Activated naive CD4-positive, alpha-beta T cell treated with anti-CD3 and anti-CD28 coated beads, Interleukin-2, amount 50 U/mL, for 16 hours (primary cell): ENCODE data around the gene CDO1.

Experiments
- DNase-seq: peaks from one replicate; pipeline ENCODE4 v3.0.0-alpha.2; 2020

CDO1 gene

DNA sequence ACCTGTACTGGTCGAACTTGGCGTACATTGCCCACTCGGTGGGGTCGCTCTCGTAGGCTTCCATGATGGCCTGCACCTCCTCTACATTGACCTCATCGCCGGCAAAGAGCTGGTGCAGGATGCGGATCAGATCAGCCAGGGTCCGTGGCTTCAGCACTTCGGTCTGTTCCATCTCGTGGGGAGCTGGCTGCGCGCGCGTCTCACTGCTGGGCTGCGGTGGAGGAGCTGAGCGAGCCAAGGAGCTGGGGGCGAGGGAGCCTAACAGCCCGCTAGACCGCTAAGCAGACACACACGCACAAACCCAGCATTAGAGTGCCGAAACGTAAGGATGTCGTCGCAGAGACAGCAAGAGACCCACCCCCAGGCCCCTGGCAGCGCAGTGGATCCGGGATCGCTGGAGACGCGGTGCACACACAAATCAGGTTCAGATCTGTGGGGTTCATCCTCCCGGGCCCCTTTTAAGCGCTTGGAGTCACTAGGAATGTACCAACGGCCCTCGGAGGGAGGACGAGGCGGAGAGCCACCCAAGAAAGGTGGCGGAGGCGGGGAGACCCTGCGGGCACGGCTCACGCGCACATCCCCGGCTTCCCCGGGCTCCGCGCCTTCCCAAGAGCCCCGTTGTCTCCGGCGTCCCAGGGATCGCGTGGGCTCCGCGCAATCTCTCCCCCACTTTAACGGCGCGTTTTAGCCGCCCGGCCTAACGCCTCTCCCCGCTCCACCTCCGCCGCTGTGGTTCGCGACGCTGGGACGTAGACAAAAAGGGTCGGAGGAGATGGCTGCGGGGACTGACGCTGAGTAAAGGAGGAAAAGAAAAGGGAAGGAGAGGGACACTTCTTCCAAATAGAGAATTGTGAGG, at the start of gene CDO1:
TSS of gene CDO1 (minus strand) at position 434 of the 856 bp plus-strand sequence. CDS start at position 172, 262 bp downstream.
- peak; percentile 26 for DNase-seq

DNA sequence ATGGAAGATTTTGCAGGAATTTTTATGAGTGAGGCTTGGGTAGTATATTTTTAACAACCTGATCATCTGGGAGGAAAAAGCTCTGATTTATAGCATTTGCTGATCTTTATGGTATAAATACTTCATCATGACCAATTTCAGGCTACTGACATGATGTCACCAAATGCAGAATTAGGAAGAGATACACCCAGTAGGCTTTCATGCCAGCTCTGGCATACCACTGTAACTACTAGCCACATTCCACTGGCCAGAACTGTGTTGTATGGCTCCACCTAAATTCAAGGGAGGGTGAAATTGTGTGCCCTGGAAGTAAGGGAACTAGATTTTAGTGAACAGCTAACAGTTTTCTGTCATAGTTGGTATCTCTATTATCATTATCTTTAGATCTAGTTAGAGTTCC, 42.9 kb upstream of the CDO1 start:
- DNase-seq, result no peak

DNA sequence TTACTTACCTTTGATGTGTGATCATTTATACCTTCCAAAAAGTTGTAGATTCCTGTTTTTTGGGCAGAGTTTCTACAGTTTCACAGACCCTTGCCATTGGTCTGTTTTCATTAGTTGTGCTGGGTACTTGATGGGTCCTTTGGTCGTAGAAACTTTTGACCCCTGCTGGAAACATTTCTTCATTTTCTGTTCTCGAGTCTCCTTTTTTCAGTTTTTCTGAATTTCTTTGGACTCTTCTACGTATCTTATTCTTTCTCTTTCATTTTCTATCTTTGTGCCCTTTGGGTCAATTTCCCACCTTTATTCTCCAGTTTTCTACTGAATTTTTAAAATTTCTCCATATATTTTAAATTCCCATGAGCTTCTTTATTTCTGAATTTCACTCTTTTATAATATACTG, 41.9 kb upstream of the CDO1 start:
- DNase-seq, result no peak

DNA sequence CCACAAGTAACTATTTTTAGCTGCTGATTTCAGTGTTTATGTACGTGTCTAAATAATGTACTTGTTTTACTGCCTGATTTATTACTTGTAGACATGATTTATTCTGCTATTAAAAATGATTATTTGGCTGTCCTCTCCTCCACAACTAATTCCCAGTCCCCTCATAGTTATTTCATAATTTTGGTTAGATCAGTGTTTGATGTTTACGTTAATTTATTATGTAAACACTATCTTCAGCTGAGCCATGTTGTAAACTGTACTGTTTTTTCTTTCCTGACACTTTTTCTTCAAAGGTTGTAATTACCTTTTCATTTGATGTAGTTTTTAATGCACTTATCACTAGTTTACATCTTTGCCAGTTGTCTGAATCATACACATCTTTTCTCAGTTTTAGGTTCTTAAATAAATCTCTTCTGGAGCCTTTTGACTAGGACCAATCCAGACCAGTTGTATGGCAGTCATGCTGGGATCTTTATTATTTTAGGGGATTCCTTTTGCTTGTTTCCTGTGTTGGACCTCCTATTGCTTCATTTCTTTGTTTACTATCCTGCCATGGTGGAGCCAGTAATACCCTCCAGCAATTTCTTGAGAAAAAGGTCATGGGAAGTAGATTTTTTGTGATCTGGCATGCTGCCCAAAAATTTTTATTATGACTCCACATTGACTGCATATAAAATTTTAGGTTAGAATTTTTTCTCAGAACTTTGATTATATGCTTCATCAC, 41.3 kb upstream of the CDO1 start:
- DNase-seq, result no peak

DNA sequence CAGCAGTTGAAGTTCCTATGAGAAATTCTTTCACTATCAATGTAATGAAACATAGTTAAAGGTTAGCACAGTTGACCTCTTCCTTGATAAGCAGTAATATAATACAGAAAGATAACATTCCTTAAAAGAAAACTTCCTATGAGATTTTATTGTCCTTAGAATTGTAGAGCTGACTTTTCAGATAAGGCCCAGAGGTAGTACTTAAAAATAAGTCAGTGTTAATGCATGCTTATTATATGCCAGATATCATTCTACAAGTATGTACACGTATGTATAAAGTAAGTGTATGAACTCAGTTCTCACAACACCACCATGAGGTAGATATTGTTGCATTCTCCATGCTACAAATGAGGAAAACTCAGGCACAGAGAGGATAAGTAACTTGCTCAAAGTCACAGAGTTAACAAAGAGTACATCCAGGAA, 40.6 kb upstream of the CDO1 start:
- DNase-seq, result no peak

DNA sequence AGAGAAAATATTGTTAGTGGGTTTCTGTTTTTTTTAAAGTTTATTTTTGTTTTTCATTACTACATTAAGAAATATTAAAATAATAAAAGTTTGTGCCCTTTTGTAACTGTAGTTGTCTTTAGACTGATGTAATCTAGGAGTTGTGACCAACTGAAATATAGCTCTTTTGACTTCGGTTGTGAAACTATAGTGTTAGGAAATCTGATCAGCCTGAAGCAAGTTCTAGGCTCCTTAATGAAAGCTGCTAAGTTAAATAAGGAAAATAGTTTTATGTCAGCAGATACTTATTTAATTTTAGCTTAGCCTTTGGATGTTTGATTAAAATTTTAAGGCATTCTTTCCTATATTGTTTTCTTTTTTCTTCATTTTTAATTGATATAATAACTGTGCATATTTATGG, 39.5 kb upstream of the CDO1 start:
- no peak for DNase-seq

DNA sequence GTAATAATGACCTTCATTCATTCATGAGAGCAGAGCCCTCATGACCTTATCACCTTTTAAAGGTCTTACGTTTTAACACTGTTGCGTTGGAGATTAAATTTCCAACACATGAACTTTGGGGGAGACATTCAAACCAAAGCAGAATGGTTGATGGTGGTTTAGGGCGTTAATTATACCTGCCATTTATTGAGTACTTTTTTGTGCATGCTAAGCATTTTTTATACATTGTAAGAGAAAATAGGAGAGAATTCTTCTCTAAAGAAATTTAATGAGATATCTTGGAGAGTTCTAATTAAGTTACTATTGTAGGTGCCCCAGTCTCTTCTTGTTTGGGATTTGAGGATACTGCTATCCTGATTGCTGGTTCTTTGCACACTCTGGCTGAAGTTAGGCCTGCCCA, 37.7 kb upstream of the CDO1 start:
- DNase-seq, result no peak

DNA sequence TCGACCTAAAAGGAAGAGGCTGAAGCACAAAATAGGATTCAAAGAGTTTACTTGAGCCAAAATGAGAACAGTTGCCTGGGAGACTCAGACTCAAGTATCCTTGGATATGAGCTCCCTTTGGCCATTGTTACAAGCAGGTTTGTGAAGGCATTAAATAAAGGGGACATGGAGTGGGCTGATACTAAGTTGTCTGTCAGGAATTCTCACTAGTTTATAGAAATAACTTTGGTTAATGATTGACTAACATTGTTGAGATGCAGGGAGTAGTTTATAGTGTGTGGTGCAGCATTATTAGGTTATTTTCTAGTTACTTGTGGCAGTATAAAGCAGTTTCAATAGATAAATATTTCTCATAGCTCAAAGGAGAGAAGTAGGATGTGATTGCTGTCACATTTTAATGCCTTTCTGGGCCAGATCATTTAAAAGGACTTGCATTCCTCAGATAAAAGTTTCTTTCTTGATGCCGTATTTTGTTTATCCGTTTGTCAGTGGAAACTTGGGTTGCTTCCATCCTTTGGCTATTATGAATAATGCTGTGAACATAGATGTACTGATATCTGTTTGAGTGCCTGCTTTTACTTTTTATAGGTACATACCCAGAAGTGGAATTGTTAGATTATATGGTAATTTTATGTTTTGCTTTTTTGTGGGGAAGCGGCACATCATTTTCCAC, 34.4 kb upstream of the CDO1 start:
- DNase-seq, result no peak

DNA sequence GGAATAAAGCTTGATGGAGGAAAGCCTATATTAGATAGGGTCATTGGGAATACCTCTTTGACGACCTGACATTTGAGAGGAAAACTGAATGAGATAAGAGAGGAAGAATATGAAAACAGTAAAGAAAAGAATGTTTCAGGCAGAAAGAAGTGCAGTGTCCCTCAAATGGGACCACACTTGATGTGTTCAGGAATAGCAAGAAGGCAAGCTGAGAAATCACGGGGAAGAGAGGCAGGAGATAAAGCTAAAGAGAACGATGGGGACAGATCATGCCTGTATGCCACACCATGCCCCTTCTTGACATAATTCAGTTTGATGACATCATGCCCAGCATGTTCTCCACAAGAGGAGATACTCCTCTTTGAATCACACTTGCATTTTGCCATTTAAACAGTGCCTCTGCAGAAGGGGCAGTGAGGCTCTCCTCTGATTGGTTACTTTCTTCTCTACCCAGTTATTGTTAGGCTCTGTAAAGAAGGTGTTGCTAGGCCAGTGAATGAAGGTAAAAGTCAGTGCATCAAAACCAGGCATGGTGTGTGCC, 32.9 kb upstream of the CDO1 start:
- no peak for DNase-seq

DNA sequence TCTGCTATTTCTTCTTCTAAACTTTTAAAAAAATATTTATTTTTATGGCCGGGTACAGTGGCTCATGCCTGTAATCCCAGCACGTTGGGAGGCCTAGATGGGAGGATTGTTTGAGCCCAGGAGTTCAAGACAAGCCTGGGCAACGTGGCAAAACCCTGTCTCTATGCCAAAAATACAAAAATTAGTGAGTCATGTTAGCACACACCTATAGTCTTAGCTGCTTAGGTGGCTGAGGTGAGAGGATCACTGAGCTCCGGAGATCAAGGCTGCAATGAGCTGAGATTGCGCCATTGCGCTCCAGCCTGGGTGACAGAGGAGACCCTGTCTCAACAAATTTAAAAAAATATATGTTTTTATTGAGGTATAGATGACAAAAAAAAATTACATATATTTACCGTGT, 30.8 kb upstream of the CDO1 start:
- DNase-seq, result no peak

DNA sequence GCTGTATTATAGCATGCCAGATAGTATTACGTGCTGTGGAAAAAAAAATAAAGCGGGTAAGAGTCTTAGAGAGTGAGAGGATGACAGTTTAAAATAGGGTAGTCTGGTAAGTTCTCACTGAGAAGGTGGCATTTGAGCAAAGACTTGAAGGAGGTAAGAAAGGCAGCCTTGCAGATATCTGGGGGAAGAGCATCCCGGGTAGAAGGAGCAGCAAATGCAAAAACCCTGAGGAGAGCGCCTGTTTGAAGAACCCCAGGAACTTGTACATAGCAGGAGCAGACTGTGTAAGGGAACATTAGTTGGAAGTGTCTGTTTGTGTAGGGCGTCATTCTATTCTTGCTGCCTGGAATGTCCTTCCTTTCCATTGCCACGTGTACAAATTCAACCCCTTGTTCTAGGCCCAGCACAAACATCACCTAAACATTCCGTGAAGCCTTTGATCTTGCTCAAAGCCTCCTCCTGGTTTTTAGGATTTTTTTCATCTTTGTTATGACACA, 27.9 kb upstream of the CDO1 start:
- no peak for DNase-seq

DNA sequence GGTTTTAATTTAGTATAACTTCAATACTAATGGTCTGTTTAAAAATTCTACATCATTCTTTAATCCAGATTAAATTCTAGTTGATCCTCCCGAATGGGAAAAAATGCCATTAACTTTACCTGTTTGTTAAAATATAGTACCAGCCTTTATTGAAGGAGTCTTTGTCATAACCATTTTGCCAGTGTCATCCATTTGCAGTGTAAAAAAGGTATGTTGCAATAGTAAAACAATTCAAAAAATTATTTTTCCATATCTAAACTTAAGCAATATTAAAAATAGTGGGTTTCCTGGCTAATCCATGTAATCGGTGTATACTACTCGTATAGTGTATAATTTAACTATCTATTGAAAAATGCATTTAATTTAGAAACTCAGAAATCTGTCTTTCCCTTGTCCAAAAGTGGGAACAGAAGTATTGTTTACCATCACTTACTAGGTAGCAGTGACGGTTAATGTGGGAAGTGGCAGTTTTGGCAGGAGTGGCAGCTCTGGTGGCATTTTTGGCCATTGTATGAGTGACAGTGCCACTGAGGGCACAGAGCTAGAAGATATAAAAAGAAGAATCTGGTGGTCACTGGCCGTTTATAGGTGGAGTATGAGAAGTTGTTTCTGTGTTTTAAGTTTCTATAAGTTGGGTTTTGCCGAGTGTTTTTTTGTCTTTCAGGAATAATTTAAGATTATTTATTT, 27.1 kb upstream of the CDO1 start:
- no peak for DNase-seq

DNA sequence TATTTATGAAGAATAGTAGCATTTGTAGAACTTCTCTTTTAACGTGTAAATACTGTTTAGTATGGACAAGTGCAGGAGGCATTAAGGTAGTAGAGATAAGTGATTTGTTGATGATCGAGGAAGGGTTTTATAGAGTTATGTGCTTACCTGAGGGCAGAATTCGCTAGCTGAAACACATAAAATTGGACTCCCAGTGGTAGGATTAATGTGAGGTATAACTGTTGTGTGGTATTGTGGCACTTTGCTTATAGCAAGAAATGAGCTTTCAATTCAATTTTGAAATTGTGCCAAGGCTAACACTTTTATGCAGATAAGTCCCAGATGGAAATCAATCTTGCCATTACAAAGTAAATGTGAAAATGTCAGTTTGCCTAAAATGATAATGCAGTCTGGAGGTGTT, 26.5 kb upstream of the CDO1 start:
- DNase-seq, result no peak

DNA sequence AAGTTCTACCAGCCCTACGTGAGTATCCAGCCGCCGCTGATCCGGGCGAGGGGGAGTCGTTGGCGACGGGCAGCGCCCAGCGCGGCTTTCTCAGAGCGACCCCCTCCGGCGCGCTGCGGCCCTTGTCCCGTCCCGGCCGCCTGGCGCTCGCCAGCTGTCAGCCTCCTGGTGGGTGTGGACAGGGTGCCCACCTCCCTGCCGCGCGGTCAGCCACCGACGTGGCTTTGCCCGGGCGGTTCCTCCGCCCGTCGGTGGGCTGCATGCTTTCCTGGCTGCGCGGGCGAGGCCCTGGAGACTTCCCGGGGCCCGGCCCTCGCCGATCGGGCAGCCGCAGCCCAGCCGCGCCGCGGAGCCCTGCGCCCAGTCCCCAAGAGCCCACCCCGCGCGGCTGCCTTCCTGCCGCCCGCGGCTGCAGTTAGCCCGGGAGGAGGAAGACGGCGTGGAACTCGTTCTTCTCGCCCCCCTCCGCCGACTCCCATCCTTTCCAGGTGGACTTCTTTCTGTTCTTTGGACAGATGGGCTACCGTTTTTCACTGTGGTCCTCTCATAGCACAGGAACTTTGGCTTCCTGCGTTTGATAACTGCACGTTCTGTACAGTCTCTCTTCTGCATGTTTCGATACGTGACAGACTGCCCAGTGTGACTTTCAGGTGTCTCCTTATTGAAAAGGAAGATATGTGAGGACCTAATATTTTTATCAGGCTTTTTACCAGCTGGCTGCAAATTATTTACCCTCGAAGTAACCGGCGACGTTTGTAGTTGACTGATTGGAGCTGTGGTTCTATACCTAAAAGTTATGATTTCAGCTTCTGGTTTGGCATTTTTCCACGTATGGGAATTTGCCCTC, 25.9 kb upstream of the CDO1 start:
- peak; percentile 23 for DNase-seq

DNA sequence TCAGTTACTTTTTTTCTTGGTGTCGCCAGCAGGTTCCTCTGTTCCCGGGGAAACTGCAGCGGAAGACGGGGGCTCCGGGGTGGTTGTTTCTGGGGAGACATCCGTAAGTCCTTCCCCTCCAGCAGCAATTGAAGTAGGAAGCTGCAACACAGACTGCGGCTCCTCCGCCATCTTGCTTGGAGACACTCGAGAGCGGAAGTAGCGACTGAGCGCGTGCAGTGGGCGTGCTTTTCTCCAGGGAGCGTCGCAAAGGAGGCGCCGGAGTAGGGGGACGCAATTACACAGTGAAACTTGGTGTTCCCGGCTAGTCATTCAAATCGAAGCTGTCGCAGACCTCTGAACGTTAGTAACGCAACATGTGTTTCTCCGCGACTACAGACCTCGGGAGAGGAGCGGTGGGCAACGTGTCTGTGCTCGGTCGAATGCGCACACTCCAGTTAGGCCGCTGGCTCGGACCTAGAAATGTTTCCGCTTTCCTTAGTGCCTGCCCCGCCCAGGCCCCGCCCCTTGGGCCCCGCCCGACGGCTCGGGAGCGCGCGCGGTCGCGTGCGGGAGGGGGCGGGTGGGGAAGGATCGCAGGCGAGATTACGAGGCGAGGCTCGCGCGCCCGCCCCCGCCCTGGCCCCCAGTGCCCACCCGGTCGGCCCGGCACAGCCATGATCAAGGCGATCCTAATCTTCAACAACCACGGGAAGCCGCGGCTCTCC, 25.1 kb upstream of the CDO1 start, which contains the start of the genes AP3S1 and ATG12:
TSS of gene AP3S1 (plus strand) at position 554 of the 707 bp plus-strand sequence. CDS start at position 657, 103 bp downstream.
TSS of gene ATG12 (minus strand) at position 184 of the 707 bp plus-strand sequence. CDS start at position 171, 13 bp downstream.
- peak; percentile 90 for DNase-seq

DNA sequence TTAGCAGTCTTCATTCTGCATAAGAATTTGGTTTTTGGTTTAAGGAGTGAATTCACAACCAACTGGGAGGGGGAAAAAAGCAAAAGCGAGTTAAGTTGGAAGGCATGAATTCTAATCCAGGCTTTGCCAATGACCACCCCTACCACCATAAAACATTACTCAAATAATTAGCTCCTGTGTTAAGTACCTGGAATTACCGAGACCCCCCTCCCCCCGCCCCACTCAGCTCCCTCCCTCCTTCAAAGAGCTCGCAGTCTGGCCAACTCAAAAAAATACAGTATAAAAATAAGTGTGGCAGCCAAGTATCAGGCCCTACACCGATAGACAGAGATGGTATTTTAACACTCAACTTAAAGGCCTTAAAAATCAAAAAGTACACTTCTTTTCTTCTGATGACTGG, 24.4 kb upstream of the CDO1 start:
- DNase-seq, result no peak

DNA sequence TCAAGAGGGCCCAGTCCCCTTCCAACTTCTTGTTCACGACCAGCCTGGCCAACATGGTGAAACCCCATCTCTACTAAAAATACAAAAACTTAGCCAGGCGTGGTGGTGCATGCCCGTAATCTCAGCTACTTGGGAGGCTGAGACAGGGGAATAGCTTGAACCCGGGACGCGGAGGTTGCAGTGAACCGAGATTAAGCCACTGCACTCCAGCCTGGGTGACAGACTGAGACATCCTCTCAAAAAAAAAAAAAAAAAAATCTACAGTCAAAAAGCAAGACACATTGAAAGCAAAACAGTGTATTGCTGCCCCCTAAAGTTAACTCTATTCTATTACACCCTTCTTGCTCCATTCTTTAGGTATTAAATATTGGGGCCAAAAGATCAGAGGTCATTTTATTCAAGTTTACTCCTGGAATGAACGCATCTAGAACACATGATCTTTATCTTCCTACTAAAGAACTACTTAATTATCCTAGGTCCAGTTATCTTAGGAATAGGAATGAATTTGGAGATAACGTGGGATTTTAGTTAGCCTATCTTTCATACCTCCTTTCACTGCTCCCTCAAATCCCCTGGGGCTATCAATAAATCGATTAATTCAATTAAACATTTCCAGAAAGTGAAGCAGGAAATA, 22.5 kb upstream of the CDO1 start:
- no peak for DNase-seq

DNA sequence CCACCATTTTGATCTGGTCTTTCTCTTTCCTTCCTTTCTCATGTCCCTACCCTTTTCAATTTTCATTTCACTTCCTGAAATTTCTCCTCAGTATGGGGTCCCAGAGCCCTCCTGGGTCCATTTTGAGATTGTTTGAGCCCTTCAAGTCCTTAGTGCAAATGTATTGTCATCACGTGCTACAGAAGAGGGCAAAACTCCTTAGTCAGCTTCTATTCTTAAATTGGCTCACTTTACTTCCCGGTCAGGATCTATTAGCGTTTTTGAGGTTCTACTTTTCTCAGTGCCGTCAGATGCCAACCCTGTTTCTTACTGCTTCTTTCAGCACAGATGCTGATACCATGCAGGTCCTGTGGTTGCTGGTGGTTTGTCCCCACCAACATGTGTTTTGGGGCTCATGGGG, 19.0 kb upstream of the CDO1 start:
- no peak for DNase-seq

DNA sequence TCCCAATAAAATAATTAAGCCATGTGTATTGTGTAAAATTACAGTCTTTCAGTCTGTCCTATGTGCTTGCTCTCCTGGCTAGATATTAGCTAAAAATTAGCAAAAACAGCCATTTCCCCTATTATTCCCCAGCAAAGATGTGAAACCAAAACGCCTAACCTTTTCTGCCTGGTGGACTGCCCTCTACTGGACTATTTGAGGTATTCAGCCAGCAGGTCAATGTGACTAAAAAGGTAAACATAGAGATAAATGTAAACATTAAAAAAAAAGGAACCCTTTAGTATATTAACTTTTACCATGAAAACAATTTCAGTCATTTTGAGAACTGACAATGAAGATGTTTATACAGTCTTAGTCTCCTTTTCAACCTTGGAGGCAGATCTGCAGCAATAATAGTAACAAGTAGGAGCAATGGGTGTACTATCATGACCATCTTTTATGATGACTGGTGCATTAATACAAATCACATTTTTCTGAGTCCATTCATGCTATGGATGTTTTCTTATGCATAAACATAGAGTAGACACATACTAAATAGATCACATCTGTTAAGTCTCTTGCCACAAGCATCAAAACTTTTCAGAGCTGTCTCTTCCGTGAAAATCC, 14.8 kb upstream of the CDO1 start:
- no peak for DNase-seq

DNA sequence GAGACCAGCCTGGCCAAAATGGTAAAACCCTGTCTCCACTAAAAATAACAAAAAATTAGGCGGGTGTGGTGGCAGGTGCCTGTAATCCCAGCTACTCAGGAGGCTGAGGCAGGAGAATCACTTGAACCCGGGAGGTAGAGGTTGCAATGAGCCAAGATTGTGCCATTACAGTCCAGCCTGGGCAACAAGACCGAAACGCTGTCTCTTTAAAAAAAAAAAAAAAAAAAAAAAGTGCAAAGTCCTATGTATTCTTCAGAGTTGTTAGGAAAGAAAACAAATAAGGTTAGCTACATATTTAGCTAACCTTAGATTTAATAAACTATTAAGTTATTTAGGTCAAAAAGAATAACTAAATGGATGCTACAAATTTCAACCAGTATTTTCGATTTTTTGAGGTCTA, 13.5 kb upstream of the CDO1 start:
- DNase-seq, result no peak
